WTC11 (cell line): ENCODE results near the gene MIEF1. TPM values are rescaled to one million over a fixed set of nuclear protein-coding genes. Genes with fewer than 3 reads are reported as not detected.

Experiments
- ATAC-seq: fragments of 200-7000 bp; cut with Tn5 transposase; 2 replicates; pipeline ENCODE4 v1.10.0; 2021; ENCODE audit warnings: mild to moderate bottlenecking, moderate library complexity
- CTCF ChIA-PET: fragments of 300-600 bp; sonication (Branson Sonifier 250); formaldehyde crosslinking; loops from one replicate; lab custom pipeline; 2021; ENCODE audit warnings: antibody characterized with exemption; lab: Charles Lee
- POLR2A ChIA-PET: fragments of 350-600 bp; sonication (Branson Sonifier 250); formaldehyde crosslinking; loops from one replicate; lab custom pipeline; 2021; ENCODE audit warnings: antibody characterized with exemption; lab: Charles Lee
- DNase-seq: peaks from one replicate; pipeline ENCODE4 v3.0.0; 2021; ENCODE audit warnings: low spot score
- H3K27ac Mint-ChIP-seq: 2 replicates; pipeline ENCODE4 v1.8.0; 2021; ENCODE audit warnings: mixed read lengths
- H3K27me3 Mint-ChIP-seq: 2 replicates; pipeline ENCODE4 v1.8.0; 2021; ENCODE audit warnings: low read depth, mild to moderate bottlenecking, moderate library complexity, mixed read lengths
- H3K36me3 Mint-ChIP-seq: 2 replicates; pipeline ENCODE4 v1.8.0; 2021; ENCODE audit warnings: mixed read lengths
- H3K4me1 Mint-ChIP-seq: 2 replicates; pipeline ENCODE4 v1.8.0; 2022; ENCODE audit warnings: mixed read lengths
- H3K4me3 Mint-ChIP-seq: 2 replicates; pipeline ENCODE4 v1.8.0; 2021; ENCODE audit warnings: mild to moderate bottlenecking, moderate library complexity, mixed read lengths
- H3K9me3 Mint-ChIP-seq: 2 replicates; pipeline ENCODE4 v1.8.0; 2021; ENCODE audit warnings: mixed read lengths
- AFF4 ChIP-seq: sonication (generic); formaldehyde crosslinking; IDR thresholded peaks from 2 replicates; pipeline ENCODE4 v1.8.1; 2023; ENCODE audit warnings: mild to moderate bottlenecking, missing genetic modification reagents, borderline replicate concordance
- AR ChIP-seq: fragments of 250-450 bp; sonication (Bioruptor Pico); IDR thresholded peaks from 2 replicates; pipeline ENCODE4 v1.9.0; 2021; ENCODE audit warnings: mild to moderate bottlenecking
- E2F5 ChIP-seq: sonication (generic); formaldehyde crosslinking; IDR thresholded peaks from 2 replicates; pipeline ENCODE4 v1.8.1; 2022; ENCODE audit warnings: mild to moderate bottlenecking, moderate library complexity, missing genetic modification reagents
- EMX1 ChIP-seq: fragments of 250-450 bp; sonication (Bioruptor Pico); IDR thresholded peaks from 2 replicates; pipeline ENCODE4 v1.8.0; 2021; ENCODE audit warnings: mild to moderate bottlenecking
- ETV6 ChIP-seq: sonication (generic); formaldehyde crosslinking; IDR thresholded peaks from 2 replicates; pipeline ENCODE4 v1.8.1; 2022; ENCODE audit warnings: mild to moderate bottlenecking, missing genetic modification reagents
- FOXK1 ChIP-seq: sonication (generic); formaldehyde crosslinking; IDR thresholded peaks from 2 replicates; pipeline ENCODE4 v1.8.0; 2022; ENCODE audit warnings: mild to moderate bottlenecking, moderate library complexity, missing genetic modification reagents
- ZBTB21 ChIP-seq: sonication (generic); formaldehyde crosslinking; IDR thresholded peaks from 2 replicates; pipeline ENCODE4 v1.8.1; 2023; ENCODE audit warnings: mild to moderate bottlenecking, missing genetic modification reagents, borderline replicate concordance
- ZNF232 ChIP-seq: sonication (generic); formaldehyde crosslinking; IDR thresholded peaks from 2 replicates; pipeline ENCODE4 v1.8.0; 2022; ENCODE audit warnings: mild to moderate bottlenecking, missing genetic modification reagents
- ZNF281 ChIP-seq: sonication (generic); formaldehyde crosslinking; IDR thresholded peaks from 2 replicates; pipeline ENCODE4 v1.8.0; 2023; ENCODE audit warnings: mild to moderate bottlenecking, missing genetic modification reagents
- ZNF512 ChIP-seq: sonication (generic); formaldehyde crosslinking; IDR thresholded peaks from 2 replicates; pipeline ENCODE4 v1.8.1; 2022; ENCODE audit warnings: missing genetic modification reagents, borderline replicate concordance
- total RNA-seq: library from RNA; stranded (reverse); gene quantifications from 3 replicates; pipeline ENCODE4 v1.2.3, GENCODE V29; 2021

Gene MIEF1
- total RNA-seq, 1 experiment from 2014 or later = 38.7 TPM

GRCh38 chr22:39481054-39481453, 21.0 kb upstream of the MIEF1 start:
- no peak for ATAC-seq
- POLR2A ChIA-PET = no interaction called here
- CTCF ChIA-PET = interaction anchor here (1.2 to 2.0 kb wide), 2 partner anchors 9 to 48 kb away, joined by 3 to 5 read pairs; no protein-coding TSS in a partner anchor

More at GRCh38 chr22:39481054-39481453, 21.0 kb upstream of the MIEF1 start:
- H3K36me3 Mint-ChIP-seq = no peaks in the 10 kb centered on the region
- H3K27ac Mint-ChIP-seq = no peak overlapping the region
- no peaks in the 10 kb centered on the region for H3K4me1 Mint-ChIP-seq
- DNase-seq = no peak
- H3K4me3 Mint-ChIP-seq = no peak overlapping the region
- TF ChIP-seq AR (CRISPR knock-in tag) (no peak), ZNF512 (CRISPR knock-in tag) (no peak), ETV6 (CRISPR knock-in tag) (no peak), ZNF281 (CRISPR knock-in tag) (no peak), ZBTB21 (CRISPR knock-in tag) (no peak), FOXK1 (CRISPR knock-in tag) (no peak), EMX1 (CRISPR knock-in tag) (no peak), E2F5 (CRISPR knock-in tag) (no peak), ZNF232 (CRISPR knock-in tag) (no peak), AFF4 (CRISPR knock-in tag) (no peak)
- H3K9me3 Mint-ChIP-seq = no peaks in the 10 kb centered on the region
- no peaks in the 10 kb centered on the region; the same call in 1 of the 2 replicates for H3K27me3 Mint-ChIP-seq
